ENCODE data around the gene GPX1.

Gene GPX1

DNA sequence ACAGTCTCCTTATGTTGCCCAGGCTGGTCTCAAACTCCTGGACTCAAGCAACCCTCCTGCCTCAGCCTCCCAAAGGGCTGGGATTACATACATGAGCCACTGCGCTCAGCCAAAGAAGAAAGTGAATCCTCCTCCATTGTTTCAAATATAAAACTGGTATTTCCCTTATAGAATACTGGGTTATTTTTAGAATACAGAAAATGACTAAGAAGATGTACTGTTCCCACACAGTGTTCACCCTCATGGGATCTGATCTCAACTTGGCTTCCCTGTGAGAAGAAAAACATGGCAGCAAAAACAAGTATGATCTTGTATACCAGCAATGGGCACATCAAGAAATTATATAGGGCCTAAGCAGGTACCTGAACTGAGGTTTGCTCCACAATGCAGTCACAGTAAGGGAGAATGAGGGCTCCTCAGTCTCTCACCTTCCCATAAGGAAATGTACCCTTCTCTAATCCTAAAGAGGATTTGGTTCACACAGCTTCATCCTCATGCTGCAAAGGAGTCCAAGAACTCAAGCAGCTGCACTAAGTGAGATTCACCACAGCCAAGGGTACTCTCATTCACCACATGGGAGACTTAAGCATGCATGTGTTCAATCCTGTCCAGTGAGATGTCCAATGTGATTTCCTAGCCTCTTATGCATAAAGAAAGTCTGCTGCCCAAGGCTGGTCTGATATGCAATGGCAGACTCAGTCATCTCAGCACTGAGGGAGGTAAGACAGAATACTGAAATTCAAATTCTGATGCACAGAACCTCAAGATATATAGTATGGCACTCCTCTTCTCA, 44.1 kb downstream of the GPX1 start:
- Histone ChIP-seq H3K36me3 (peaks cover 43% of the 10 kb centered on the region), H3K27ac (no peak overlapping the region), H3K4me3 (ENCODE audit: low read depth, low read length) (no peak overlapping the region), H3K9me3 (ENCODE audit: severe bottlenecking) (no peaks in the 10 kb centered on the region), H3K27me3 (ENCODE audit: insufficient read depth, low read depth, severe bottlenecking) (no peaks in the 10 kb centered on the region)
- TF ChIP-seq, protein P1, sequence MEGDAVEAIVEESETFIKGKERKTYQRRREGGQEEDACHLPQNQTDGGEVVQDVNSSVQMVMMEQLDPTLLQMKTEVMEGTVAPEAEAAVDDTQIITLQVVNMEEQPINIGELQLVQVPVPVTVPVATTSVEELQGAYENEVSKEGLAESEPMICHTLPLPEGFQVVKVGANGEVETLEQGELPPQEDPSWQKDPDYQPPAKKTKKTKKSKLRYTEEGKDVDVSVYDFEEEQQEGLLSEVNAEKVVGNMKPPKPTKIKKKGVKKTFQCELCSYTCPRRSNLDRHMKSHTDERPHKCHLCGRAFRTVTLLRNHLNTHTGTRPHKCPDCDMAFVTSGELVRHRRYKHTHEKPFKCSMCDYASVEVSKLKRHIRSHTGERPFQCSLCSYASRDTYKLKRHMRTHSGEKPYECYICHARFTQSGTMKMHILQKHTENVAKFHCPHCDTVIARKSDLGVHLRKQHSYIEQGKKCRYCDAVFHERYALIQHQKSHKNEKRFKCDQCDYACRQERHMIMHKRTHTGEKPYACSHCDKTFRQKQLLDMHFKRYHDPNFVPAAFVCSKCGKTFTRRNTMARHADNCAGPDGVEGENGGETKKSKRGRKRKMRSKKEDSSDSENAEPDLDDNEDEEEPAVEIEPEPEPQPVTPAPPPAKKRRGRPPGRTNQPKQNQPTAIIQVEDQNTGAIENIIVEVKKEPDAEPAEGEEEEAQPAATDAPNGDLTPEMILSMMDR (IDR thresholded peaks at IDR 0.05; ENCODE audit: low read depth, low read length), result no peak
- peak; percentile 20 for DNase-seq

- no peak for DNase-seq
- peaks cover 36% of the 10 kb centered on the region for H3K36me3 ChIP-seq
Observed at GRCh38 chr3:49311283-49311682, 46.9 kb downstream of the GPX1 start.

GRCh38 chr3:49310677-49311076, 47.5 kb downstream of the GPX1 start:
- H3K36me3 ChIP-seq, result peaks cover 35% of the 10 kb centered on the region
- TF ChIP-seq, protein P1 (IDR thresholded peaks at IDR 0.05; ENCODE audit: low read depth, low read length), result no peak
- H3K4me3 ChIP-seq (ENCODE audit: low read depth, low read length), result no peak overlapping the region
- H3K9me3 ChIP-seq (ENCODE audit: severe bottlenecking), result no peaks in the 10 kb centered on the region
- H3K27ac ChIP-seq, result no peak overlapping the region
- DNase-seq, result no peak
- H3K27me3 ChIP-seq (ENCODE audit: insufficient read depth, low read depth, severe bottlenecking), result no peaks in the 10 kb centered on the region

More at GRCh38 chr3:49311283-49311682, 46.9 kb downstream of the GPX1 start:
- no peak overlapping the region for H3K4me3 ChIP-seq (ENCODE audit: low read depth, low read length)
- H3K9me3 ChIP-seq (ENCODE audit: severe bottlenecking), result no peaks in the 10 kb centered on the region
- H3K27ac ChIP-seq, result no peak overlapping the region
- TF ChIP-seq, protein P1 (IDR thresholded peaks at IDR 0.05; ENCODE audit: low read depth, low read length), result no peak
- no peaks in the 10 kb centered on the region for H3K27me3 ChIP-seq (ENCODE audit: insufficient read depth, low read depth, severe bottlenecking)
